Measurements from ENCODE around the gene OBSCN. TPM values are rescaled to one million over a fixed set of nuclear protein-coding genes. Genes with fewer than 3 reads are reported as not detected.
"Not testable (repeated sequence)": the region's sequence is repeated elsewhere in the genome, so short reads cannot be mapped to it uniquely, and the experiment has no call there.

Gene OBSCN
- total and polyA plus RNA-seq, 12 donors = 176 to 639 (median 407) TPM

DNA sequence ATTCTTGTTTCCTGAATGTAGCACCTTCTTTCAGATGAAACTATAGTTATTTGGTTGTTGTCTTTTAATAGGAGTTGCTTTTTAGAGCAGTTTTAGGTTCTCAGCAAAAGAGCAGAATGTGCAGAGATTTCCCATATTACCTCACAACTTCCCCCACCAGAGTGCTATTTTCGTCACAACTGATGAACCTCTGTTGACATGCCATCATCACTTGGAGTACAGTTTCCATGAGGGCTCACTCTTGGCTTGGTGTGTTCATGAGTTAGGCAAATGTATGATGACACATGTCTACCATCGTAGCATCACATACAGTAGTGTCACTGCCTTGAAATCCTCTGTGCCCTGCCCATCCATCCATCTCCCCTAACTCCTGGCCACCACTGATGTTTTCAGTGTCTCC is 38.5 kb upstream of the OBSCN start:
- 71 to 72% methylated on average over 2 of the region's 2 CpGs for WGBS, 2 donors
- intact Hi-C loops (cut with DNase I) = loop anchor here in 6 of 10 donors (5.0 kb wide), 2 partner anchors 37 to 38 kb away; partner anchors contain the start of gene OBSCN (in 5 of the 6)
- H3K9me3 ChIP-seq = no peaks in the 10 kb centered on the region
- no peaks in the 10 kb centered on the region for H3K27me3 ChIP-seq
- peaks cover 0 to 13% (median 0%) of the 10 kb centered on the region in 9 donors for H3K36me3 ChIP-seq
- no peak overlapping the region for H3K27ac ChIP-seq
- TF ChIP-seq, protein P1, sequence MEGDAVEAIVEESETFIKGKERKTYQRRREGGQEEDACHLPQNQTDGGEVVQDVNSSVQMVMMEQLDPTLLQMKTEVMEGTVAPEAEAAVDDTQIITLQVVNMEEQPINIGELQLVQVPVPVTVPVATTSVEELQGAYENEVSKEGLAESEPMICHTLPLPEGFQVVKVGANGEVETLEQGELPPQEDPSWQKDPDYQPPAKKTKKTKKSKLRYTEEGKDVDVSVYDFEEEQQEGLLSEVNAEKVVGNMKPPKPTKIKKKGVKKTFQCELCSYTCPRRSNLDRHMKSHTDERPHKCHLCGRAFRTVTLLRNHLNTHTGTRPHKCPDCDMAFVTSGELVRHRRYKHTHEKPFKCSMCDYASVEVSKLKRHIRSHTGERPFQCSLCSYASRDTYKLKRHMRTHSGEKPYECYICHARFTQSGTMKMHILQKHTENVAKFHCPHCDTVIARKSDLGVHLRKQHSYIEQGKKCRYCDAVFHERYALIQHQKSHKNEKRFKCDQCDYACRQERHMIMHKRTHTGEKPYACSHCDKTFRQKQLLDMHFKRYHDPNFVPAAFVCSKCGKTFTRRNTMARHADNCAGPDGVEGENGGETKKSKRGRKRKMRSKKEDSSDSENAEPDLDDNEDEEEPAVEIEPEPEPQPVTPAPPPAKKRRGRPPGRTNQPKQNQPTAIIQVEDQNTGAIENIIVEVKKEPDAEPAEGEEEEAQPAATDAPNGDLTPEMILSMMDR (IDR thresholded peaks at IDR 0.05) = no peak
- no peak overlapping the region for H3K4me3 ChIP-seq
- peaks cover 0 to 27% (median 20%) of the 10 kb centered on the region in 9 donors for H3K4me1 ChIP-seq
- ATAC-seq (no peak), DNase-seq (no peak)

DNA sequence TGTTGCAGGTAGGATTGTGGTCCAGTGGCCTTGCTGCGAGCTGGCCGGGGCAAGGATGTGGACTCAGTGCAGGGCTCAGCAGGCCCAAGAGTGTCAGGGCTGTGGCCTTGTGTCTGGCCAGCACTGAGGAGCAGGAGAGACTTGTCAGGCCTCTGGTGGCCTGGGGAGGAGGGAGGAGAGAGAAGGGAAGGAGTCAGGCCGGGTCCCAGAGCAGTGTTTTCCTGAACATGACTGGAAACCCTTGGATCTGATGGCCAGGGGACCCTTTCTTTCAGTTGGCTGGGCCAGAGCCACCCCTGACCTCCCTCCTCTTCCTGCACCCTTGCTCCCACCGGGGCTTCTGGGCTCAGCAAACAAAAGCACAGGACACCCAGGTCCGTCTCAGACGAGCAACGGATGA is 37.2 kb upstream of the OBSCN start:
- DNase-seq (no peak), ATAC-seq (no peak)
- TF ChIP-seq, protein P1 (IDR thresholded peaks at IDR 0.05) = no peak
- H3K9me3 ChIP-seq = no peaks in the 10 kb centered on the region
- intact Hi-C loops (cut with DNase I) = loop anchor here in 1 of 10 donors (10.0 kb wide), 1 partner anchor 46 kb away; no protein-coding TSS in a partner anchor
- H3K4me1 ChIP-seq = peaks cover 0 to 26% (median 14%) of the 10 kb centered on the region in 9 donors
- peaks cover 0 to 24% (median 0%) of the 10 kb centered on the region in 9 donors for H3K36me3 ChIP-seq
- no peaks in the 10 kb centered on the region for H3K27me3 ChIP-seq
- H3K4me3 ChIP-seq = no peak overlapping the region
- H3K27ac ChIP-seq = no peak overlapping the region
- WGBS, 2 donors = 90 to 91% methylated on average over 7 of the region's 7 CpGs

DNA sequence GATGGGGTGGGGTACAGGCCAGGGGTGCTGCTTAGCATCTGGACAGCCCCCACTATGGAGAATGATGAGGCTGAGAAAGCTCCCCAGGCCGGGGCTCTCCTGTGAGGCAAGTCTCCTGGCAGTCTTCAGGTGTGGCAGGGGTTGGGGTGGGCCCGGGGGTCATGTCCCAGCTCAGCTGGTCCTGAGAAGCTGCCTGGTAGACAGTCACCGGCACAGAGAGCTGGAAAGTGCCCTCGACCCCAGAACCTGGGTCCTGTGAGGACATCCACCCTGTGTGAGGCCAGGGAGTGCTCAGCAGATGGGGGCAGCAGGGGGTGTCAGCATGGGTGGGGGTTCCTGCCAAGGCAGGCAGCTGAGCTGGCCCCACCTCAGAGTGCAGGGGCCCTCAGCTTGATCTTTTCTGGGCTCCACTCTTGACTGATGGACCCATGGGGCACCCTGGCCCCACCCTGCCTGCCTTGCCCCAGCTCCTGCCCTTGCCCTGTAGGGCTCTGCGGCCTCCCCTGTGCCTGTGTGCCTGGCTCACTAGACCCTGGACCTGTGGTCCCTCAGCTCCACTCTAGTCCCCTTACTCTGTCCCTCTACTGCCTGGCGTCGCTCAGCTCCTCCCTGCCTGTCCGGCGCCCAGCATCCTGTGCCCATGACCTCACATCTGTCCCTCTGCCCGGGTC is 36.5 kb upstream of the OBSCN start:
- intact Hi-C loops (cut with DNase I) = loop anchor here in 1 of 10 donors (10.0 kb wide), 1 partner anchor 47 kb away; no protein-coding TSS in a partner anchor
- DNase-seq (no peak), ATAC-seq (no peak)
- no peaks in the 10 kb centered on the region for H3K27me3 ChIP-seq
- peaks cover 0 to 24% (median 0%) of the 10 kb centered on the region in 9 donors for H3K36me3 ChIP-seq
- H3K27ac ChIP-seq = no peak overlapping the region
- H3K4me3 ChIP-seq = no peak overlapping the region
- TF ChIP-seq, protein P1 (IDR thresholded peaks at IDR 0.05) = no peak
- whole genome bisulfite sequencing, 2 donors = 79 to 88% methylated on average over 10 of the region's 10 CpGs
- H3K9me3 ChIP-seq = no peaks in the 10 kb centered on the region
- peaks cover 0 to 31% (median 19%) of the 10 kb centered on the region in 9 donors for H3K4me1 ChIP-seq

DNA sequence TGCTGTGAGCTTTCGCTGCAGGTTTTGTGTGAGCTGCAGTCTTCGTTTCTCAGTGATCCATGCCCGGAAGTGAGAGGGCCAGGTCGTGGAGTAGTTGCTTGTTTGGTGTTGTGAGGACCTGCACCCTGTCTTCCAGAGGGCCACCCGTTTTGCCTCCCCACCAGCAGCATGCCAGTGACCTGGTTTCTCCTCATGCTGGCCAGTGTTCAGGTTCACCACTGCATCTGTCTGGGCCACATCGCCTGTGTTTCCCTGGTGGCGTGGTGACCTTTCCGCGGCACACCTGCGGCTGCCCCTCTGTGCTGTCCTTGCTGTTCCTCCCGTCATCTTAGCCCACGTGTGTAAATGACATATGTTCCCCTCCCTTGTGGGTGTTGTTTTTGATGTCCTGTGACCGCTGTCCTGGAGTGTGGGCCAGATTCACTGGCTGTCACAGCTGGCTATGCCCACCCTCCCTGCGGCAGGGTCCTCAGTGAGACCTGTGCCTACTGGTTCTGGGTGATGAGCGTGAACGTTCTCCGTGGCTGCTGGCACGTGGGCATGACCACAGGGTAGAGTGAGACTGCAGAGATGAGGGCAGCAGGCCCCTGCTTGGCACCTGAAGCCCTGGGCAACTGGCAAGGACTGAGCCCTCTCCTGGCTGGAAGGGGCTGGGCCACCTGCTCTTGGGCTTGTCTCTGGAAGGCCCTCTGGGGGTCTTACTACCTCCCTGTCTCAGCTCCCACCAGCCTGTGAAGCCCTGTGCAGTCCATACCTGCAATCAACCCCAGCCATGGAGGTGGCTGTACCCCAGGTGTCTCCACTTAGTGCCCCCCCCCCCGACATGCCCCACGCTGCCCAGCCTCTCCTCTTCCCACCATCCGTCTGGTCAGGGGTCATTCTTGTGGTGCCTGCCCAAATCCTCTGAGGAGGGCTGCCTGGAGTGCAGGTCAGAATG is 35.0 kb upstream of the OBSCN start:
- Histone ChIP-seq H3K4me3 (no peak overlapping the region), H3K4me1 (peaks cover 0 to 28% (median 5%) of the 10 kb centered on the region in 9 donors), H3K9me3 (no peaks in the 10 kb centered on the region), H3K27me3 (no peaks in the 10 kb centered on the region), H3K36me3 (peaks cover 0 to 29% (median 3%) of the 10 kb centered on the region in 9 donors), H3K27ac (no peak overlapping the region)
- TF ChIP-seq, protein P1 (IDR thresholded peaks at IDR 0.05) = no peak
- ATAC-seq = no peak
- WGBS, 2 donors = 87 to 90% methylated on average over 21 of the region's 21 CpGs
- DNase-seq = no peak
- intact Hi-C loops (cut with DNase I) = loop anchor here in 1 of 10 donors (10.0 kb wide), 1 partner anchor 48 kb away; no protein-coding TSS in a partner anchor

DNA sequence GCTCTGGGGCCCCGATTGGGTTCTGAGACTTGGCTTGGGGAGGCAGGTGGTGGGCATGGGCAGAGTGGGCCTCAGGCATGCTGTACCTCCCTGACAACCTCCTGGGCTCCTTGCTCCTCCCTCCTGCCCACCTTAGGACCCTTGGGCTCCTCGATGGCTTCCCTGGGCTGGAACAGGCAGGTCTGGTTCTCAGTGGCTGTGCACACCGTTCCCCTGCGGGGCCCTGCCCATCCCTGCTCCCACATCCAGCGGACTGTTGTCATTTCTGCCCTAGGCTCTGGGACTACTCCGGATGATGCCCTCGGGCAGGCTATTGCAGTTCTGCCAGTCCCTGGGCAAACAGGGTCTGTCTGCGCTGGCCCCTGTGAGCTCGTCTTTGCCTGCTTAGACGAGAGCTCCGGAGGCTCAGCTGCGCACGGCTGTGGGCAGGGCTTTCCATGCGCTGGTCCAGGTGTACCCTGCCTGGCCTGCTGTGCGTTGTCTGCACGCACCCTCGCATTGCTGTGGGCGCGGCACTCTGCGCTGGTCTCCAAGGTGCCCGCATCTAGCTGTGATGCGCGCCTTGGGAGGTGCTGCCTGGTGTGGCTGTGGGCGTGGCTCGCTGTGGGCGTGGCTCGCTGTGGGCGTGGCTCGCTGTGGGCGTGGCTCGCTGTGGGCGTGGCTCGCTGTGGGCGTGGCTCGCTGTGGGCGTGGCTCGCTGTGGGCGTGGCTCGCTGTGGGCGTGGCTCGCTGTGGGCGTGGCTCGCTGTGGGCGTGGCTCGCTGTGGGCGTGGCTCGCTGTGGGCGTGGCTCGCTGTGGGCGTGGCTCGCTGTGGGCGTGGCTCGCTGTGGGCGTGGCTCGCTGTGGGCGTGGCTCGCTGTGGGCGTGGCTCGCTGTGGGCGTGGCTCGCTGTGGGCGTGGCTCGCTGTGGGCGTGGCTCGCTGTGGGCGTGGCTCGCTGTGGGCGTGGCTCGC is 34.0 kb upstream of the OBSCN start:
- not testable (repeated sequence) for H3K4me3 ChIP-seq, H3K9me3 ChIP-seq, H3K27me3 ChIP-seq, DNase-seq, H3K27ac ChIP-seq
- intact Hi-C loops (cut with DNase I) = loop anchor here in 1 of 10 donors (10.0 kb wide), 1 partner anchor 49 kb away; no protein-coding TSS in a partner anchor
- peaks cover 0 to 26% (median 3%) of the 10 kb centered on the region in 9 donors for H3K36me3 ChIP-seq
- peak in 3 of 8 donors; percentile 15 to 34 (median 21) for ATAC-seq
- 64 to 74% methylated on average over 29 to 37 of the region's 69 CpGs for WGBS, 2 donors
- peaks cover 0 to 27% (median 8%) of the 10 kb centered on the region in 9 donors for H3K4me1 ChIP-seq
